HG03064 (cell line): ENCODE data around the gene APOO.

Experiments
- ATAC-seq: cut with Tn5 transposase; IDR thresholded peaks from one replicate; pipeline ENCODE4 v1.9.1; 2021; ENCODE audit warnings: low read depth; ENCODE audit not compliant: unreplicated experiment

Gene APOO

DNA sequence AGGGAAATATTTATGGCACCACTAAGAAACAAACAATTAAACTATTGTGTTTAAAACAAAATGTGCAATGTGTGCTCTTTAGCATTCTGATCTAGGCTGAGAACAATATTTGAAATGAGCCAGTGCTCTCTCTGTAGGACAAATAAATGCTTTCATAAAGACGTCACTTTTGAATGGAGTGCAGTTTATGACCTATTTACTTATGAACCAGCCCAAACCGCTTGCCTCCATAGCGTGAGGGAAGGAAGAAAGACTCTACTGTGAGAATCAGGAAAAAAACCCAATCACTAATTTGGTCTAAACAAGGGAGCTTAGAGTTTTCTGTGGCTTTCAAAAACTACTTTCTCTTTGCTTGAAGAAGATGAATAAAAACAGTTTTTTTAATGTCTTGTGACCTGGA is 85.3 kb downstream of the APOO start:
- ATAC-seq = no peak

- ATAC-seq = no peak
Observed at GRCh38 chrX:23821847-23822246, 85.9 kb downstream of the APOO start.

- ATAC-seq = no peak
Observed at GRCh38 chrX:23820235-23820782, 87.4 kb downstream of the APOO start.

GRCh38 chrX:23819385-23820234 is 88.1 kb downstream of the APOO start:
- no peak for ATAC-seq

GRCh38 chrX:23817979-23818336 is 89.8 kb downstream of the APOO start:
- no peak for ATAC-seq

- no peak for ATAC-seq
Observed at GRCh38 chrX:23816179-23816578, 91.6 kb downstream of the APOO start.

DNA sequence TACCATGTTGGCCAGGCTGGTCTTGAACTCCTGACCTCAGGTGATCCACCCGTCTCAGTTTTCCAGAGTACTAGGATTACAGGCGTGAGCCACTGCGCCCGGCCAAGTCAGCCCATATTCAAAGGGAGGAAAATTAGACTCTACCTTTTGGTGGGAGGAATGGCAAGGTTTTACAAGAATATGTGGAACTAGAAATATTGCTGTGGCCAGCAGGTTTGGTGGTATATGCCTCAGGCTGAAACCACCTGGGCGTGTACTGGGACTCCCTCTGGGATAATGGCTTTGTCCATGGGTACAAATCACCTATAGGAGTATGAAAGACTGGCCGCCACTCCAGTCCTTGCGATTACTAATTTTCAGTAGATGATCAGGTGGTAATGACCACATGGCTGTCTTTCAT is 92.4 kb downstream of the APOO start:
- no peak for ATAC-seq

DNA sequence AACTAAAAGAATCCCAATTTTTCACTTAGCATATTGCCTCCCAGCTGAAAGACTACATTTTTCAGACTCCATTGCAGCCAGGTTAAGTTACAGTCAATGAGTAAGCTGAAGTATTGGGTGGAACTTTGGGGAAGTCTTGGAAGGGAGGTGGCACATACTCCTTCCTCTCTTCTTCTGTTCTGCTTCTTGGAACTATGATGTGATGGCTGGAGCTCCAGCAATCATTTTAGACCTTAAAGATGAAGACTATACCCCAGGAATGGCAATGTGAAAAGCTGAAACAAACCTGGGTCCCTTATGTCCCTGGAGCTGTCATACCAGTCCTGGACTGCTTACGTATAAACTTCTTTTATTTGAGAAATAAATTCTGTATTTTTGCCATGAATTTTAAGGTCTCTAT is 93.9 kb downstream of the APOO start:
- no peak for ATAC-seq

- ATAC-seq = no peak
Observed at GRCh38 chrX:23811656-23812055, 96.1 kb downstream of the APOO start.

GRCh38 chrX:23811108-23811651 is 96.6 kb downstream of the APOO start:
- no peak for ATAC-seq

- ATAC-seq = no peak
Observed at GRCh38 chrX:23810279-23810678, 97.5 kb downstream of the APOO start.

DNA sequence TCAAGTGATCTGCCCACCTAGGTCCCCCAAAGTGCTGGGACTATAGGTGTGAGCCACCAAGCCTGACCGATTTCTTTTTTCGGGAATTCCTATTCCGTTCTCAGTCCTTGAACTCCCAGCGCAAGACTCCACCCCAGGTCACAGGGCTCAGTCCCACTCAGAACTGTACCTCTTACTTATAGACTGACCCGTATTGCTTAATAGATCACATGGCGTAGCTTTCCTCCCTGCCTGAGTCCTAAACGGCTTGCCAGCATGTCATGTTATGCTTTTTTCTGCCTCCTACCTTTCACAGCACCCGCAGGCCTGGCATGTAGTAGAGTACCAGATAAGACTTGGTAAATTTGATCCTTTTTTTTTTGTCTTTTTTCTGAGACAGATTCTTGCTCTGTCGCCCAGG is 102.3 kb downstream of the APOO start:
- ATAC-seq = no peak

GRCh38 chrX:23804578-23804977 is 103.2 kb downstream of the APOO start:
- no peak for ATAC-seq

DNA sequence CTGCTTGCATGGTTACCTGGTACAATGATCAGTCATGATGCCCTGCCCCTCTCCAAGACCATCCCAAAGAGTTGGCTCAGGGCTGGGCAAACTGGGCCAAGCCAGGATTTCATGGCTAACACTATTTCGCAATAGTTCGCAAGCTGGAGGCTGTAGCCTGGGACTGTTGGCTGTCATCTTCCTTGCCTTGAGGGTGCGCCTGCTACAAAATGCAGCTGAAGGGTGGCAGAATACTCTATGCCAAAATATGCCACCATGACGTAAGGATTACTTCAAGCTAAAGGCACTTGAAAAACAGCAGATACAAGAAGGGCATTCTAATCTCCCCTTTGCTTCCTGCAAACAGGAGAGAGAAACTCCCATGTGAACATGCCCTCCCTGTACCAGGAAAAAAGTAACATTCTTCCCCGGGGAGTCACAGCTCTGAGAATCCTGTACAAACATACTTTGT is 103.8 kb downstream of the APOO start:
- ATAC-seq = no peak

DNA sequence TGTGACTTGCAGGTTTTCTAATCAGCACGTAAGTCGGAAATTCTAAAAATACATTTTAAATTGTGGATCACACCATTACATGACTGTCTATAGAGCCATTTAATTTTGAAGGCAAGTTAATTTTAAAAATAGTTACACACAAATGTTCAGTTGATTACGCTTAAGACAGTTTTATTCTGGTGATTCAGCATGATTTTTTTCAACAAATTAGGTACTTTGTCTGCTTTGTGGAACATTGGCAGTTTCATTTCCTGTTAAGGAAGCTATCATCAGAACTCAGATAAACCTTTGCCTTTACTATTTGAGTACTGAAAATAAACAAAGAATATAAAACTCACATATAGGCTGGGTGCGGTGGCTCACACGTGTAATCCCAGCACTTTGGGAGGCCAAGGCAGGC is 105.3 kb downstream of the APOO start:
- ATAC-seq = no peak

DNA sequence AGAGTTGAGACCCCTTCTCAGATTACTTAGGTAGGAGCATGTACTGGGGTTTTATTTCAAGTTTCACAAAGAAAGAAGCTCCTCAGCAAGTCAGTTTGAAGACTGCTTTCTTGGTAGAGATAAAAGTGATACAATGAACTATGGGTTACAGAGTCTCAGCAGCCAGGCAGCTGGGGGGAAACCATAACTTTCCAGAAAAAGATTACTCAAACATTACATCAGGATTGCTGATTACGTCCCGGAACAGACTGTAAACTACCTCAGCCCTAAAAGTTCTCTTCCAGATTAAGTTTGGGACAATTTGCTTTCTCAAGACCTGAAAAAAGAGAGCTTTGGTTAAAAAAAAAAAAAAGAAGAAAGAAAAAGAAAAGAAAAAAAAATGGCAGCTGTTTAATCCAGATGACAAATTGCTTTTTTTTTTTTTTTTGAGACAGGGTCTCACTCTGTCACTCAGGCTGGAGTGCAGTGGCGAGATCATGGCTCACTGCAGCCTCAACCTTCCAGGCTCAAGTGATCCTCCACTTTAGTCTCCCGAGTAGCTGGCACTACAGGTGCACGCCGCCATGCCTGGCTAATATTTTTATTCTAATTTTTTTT is 108.2 kb downstream of the APOO start:
- ATAC-seq = no peak

- ATAC-seq = no peak
Observed at GRCh38 chrX:23797371-23798128, 110.2 kb downstream of the APOO start.

DNA sequence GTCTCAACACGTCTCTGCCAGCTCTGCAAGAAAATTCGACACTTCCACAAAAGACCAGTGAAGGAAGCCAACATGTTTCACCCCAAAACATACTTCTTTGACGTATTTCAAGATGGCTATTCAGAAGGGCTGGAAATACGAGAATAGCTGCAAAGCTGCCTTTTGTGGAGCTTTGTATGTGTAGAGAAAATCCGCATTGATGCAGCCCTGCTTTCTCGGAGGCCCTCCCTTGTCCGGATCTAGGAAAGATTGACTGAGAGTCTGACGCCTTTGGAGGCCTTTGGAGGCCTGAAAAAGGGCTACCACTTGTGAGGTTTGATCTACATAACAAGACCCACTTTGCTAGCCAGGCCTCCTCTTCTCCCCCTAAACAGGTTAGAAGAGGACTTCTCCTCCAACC is 112.5 kb downstream of the APOO start:
- ATAC-seq = no peak

DNA sequence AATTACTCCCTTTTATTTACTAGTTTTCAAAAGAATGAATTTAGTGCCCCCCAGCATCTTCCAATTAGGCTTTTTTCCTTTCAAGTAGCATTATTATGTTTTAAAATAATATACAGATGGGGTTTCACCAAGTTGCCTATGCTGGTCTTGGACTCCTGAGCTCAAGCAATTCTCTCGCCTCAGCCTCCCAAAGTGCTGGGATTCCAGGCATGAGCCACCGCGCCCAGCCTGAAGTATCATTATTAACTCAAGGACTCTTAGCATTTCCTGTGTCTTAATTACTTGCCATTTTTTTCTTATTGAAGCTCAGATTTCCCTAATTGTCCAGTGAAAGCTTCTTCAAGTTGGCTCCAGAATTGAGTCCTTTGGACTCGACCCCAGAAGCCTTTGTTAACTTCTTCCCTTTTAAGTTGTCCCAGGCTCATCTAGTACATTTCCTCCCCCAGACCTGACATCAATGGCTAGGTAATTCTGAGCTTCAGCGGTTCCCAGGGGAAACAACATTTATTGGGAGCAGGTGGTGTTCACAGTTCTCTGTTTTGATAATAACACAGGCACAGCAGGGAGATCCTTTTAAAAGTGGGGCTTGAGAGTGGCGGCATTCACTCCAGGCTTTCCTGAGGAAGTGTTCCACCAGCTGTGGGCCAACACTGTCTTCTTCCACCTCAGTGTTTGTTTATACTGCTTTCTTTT is 114.7 kb downstream of the APOO start:
- ATAC-seq = no peak

DNA sequence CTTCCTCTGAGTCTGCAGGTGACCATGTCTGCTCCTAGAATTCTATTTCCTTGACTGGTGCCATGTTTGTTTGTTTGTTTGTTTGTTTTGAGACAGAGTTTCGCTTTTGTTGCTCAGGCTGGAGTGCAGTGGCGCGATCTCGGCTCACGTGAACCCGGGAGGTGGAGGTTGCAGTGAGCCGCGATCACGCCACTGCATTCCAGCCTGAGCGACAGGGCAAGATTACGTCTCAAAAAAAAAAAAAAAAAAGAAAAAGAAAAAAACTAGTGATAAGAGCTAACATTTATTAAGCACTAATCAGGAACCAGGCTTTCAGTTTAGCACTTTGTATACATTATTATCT is 117.6 kb downstream of the APOO start:
- no peak for ATAC-seq
